GM19372 (cell line): Measurements from ENCODE around the gene ARPC1B.

Experiments used
- ATAC-seq: cut with Tn5 transposase; IDR thresholded peaks from one replicate; pipeline ENCODE4 v1.9.1; 2021; ENCODE audit warnings: mild to moderate bottlenecking, low read depth, moderate library complexity; ENCODE audit not compliant: unreplicated experiment

ARPC1B gene

GRCh38 chr7:99438573-99439480, 64.3 kb downstream of the ARPC1B start, which contains the start of the genes CPSF4 and PTCD1:
CPSF4 (plus strand) TSS chr7:99438943; CDS start chr7:99439083, 140 bp downstream.
PTCD1 (minus strand) TSS chr7:99438798; CDS start chr7:99435242, 3,556 bp downstream.
- ATAC-seq = peak; percentile 91

GRCh38 chr7:99440195-99440594, 65.7 kb downstream of the ARPC1B start:
- no peak for ATAC-seq
